Spleen (tissue), 7 donors: ENCODE data around the gene HSPA9.

Experiments
- POLR2A ChIP-seq, 3 donors: fragments of 450-650 bp; IDR thresholded peaks; one replicate each; pipeline ENCODE4 v1.5.1; 2017; ENCODE audit warnings: antibody characterized with exemption in 3 of 3, mild to moderate bottlenecking in 1 of 3
- POLR2AphosphoS5 ChIP-seq, 3 donors: sonication (generic); formaldehyde crosslinking; IDR thresholded peaks; one replicate each; pipeline ENCODE4 v1.5.1; 2017; ENCODE audit warnings: antibody characterized with exemption in 3 of 3
- TF ChIP-seq, protein P1 (sequence below), 11 experiments: fragments of 200-600 bp in 7 of 11; fragments of 450-650 bp in 4 of 11; sonication (generic) in 4 of 11; IDR thresholded peaks in 8 of 11; conservative IDR thresholded peaks in 3 of 11; 1 replicate in 7 of 11; 2 replicates in 4 of 11; pipeline versions ENCODE4 v1.4.0 to v1.8.0; 2016 to 2021; ENCODE audit warnings: antibody characterized with exemption in 11 of 11, inconsistent platforms in 4 of 11, mild to moderate bottlenecking in 1 of 11
- donor health status: DM: no; HTN: no; CAD: no; lungs with moderate emphysema.
- donor health status: DM: no; HTN: no; CAD: no.
- donor health status: DM: no; HTN: no; CAD: no.

GRCh38 chr5:138508958-138509357, 66.2 kb downstream of the HSPA9 start:
- TF ChIP-seq, protein P1, sequence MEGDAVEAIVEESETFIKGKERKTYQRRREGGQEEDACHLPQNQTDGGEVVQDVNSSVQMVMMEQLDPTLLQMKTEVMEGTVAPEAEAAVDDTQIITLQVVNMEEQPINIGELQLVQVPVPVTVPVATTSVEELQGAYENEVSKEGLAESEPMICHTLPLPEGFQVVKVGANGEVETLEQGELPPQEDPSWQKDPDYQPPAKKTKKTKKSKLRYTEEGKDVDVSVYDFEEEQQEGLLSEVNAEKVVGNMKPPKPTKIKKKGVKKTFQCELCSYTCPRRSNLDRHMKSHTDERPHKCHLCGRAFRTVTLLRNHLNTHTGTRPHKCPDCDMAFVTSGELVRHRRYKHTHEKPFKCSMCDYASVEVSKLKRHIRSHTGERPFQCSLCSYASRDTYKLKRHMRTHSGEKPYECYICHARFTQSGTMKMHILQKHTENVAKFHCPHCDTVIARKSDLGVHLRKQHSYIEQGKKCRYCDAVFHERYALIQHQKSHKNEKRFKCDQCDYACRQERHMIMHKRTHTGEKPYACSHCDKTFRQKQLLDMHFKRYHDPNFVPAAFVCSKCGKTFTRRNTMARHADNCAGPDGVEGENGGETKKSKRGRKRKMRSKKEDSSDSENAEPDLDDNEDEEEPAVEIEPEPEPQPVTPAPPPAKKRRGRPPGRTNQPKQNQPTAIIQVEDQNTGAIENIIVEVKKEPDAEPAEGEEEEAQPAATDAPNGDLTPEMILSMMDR (IDR thresholded peaks at IDR 0.05 in 8 of 11, conservative IDR thresholded peaks at IDR 0.05 in 3 of 11) = no peak
- TF ChIP-seq POLR2A (IDR thresholded peaks at IDR 0.05) (no peak), POLR2AphosphoS5 (IDR thresholded peaks at IDR 0.05) (no peak)
